ENCODE data around the gene PMFBP1. TPM values are rescaled to one million over a fixed set of nuclear protein-coding genes. Genes with fewer than 3 reads are reported as not detected.

PMFBP1 gene
- 0.07 to 0.21 TPM (median 0.11 TPM) in 5 replicates for total RNA-seq (2022; extraction: Qiagen RNA extraction; ENCODE audit: low read depth)

GRCh38 chr16:72172105-72173034 lies at the start of gene PMFBP1:
TSS of gene PMFBP1 (minus strand) at chr16:72172155. CDS start at chr16:72171208, 947 bp downstream.

GRCh38 chr16:72093448-72094265 lies 78.3 kb downstream of the PMFBP1 start, which contains the start of the genes DHX38 and TXNL4B:
TSS of gene DHX38 (plus strand) at chr16:72093847. CDS start at chr16:72096158, 2,311 bp downstream.
TSS of gene TXNL4B (minus strand) at chr16:72093620. CDS start at chr16:72090749, 2,871 bp downstream.

Other genes with a start within 250 kb of the PMFBP1 start
- not detected in 5 replicates for gene PKD1L3, start 171.8 kb downstream of the PMFBP1 start, total RNA-seq (2022; extraction: Qiagen RNA extraction; ENCODE audit: low read depth)
- gene DHODH, start 163.4 kb downstream of the PMFBP1 start, total RNA-seq (2022; extraction: Qiagen RNA extraction; ENCODE audit: low read depth) = 13.7 to 14.1 TPM (median 13.8 TPM) in 5 replicates
- not detected in 5 replicates for gene HP, start 117.7 kb downstream of the PMFBP1 start, total RNA-seq (2022; extraction: Qiagen RNA extraction; ENCODE audit: low read depth)
- not detected in 5 replicates for gene HPR, start 108.9 kb downstream of the PMFBP1 start, total RNA-seq (2022; extraction: Qiagen RNA extraction; ENCODE audit: low read depth)
- gene TXNL4B, start 78.5 kb downstream of the PMFBP1 start, total RNA-seq (2022; extraction: Qiagen RNA extraction; ENCODE audit: low read depth) = 17.0 to 24.6 TPM (median 22.5 TPM) in 5 replicates
- 45.9 to 55.4 TPM (median 51.3 TPM) in 5 replicates for gene DHX38, start 78.3 kb downstream of the PMFBP1 start, total RNA-seq (2022; extraction: Qiagen RNA extraction; ENCODE audit: low read depth)